DOHH2 (cell line): ENCODE results near the gene TMEM127.
"Not testable (repeated sequence)": the region's sequence is repeated elsewhere in the genome, so short reads cannot be mapped to it uniquely, and the experiment has no call there.

ENCODE experiments used
- H3F3A ChIP-seq: fragments of 200-600 bp; sonication (generic), shearing (Covaris generic); 2 replicates; pipeline ENCODE4 v1.6.0; 2016; ENCODE audit warnings: antibody characterized with exemption, mild to moderate bottlenecking; ENCODE audit not compliant: control insufficient read depth, insufficient read depth
- H3K27ac ChIP-seq: fragments of 200-600 bp; sonication (generic); 2 replicates; pipeline ENCODE4 v1.5.1; 2014; ENCODE audit warnings: low read depth, mild to moderate bottlenecking, low read length, moderate library complexity
- H3K27me3 ChIP-seq: fragments of 200-600 bp; sonication (generic); 2 replicates; pipeline ENCODE4 v1.6.1; 2014; ENCODE audit warnings: mild to moderate bottlenecking, low read length, mixed read lengths; ENCODE audit not compliant: control insufficient read depth
- H3K36me3 ChIP-seq: fragments of 200-600 bp; sonication (generic); 2 replicates; pipeline ENCODE4 v1.6.1; 2014; ENCODE audit warnings: mild to moderate bottlenecking, low read length, moderate library complexity, mixed read lengths; ENCODE audit not compliant: control insufficient read depth
- H3K4me1 ChIP-seq: fragments of 200-600 bp; sonication (generic); 2 replicates; pipeline ENCODE4 v1.6.1; 2014; ENCODE audit warnings: mild to moderate bottlenecking, low read length, mixed read lengths; ENCODE audit not compliant: control insufficient read depth
- H3K4me2 ChIP-seq: fragments of 200-600 bp; sonication (generic); 2 replicates; pipeline ENCODE4 v1.6.0; 2014; ENCODE audit warnings: mild to moderate bottlenecking, low read length, moderate library complexity
- H3K4me3 ChIP-seq: fragments of 200-600 bp; sonication (generic); 2 replicates; pipeline ENCODE4 v1.5.1; 2014; ENCODE audit warnings: mild to moderate bottlenecking, low read length, mixed read lengths
- H3K79me2 ChIP-seq: fragments of 200-600 bp; sonication (generic); 2 replicates; pipeline ENCODE4 v1.6.1; 2014; ENCODE audit warnings: mild to moderate bottlenecking, low read length, mixed read lengths; ENCODE audit not compliant: control insufficient read depth
- H3K9me2 ChIP-seq: fragments of 200-600 bp; sonication (generic); replicated peaks from 2 replicates; pipeline ENCODE4 v1.6.1; 2014; ENCODE audit warnings: mild to moderate bottlenecking, low read length, mixed read lengths; ENCODE audit not compliant: control insufficient read depth
- H3K9me3 ChIP-seq: fragments of 200-600 bp; sonication (generic); 2 replicates; pipeline ENCODE4 v1.6.1; 2014; ENCODE audit warnings: antibody characterized with exemption, low read length, mixed read lengths; ENCODE audit not compliant: control insufficient read depth, insufficient read depth
- H4K20me1 ChIP-seq: fragments of 200-600 bp; sonication (generic); 2 replicates; pipeline ENCODE4 v1.6.0; 2014; ENCODE audit warnings: low read depth, mild to moderate bottlenecking, antibody characterized with exemption, low read length, moderate library complexity; ENCODE audit not compliant: control insufficient read depth, insufficient read depth
- EZH2phosphoT487 ChIP-seq: fragments of 200-600 bp; sonication (generic); IDR thresholded peaks from 2 replicates; pipeline ENCODE4 v1.6.1; 2017; ENCODE audit warnings: borderline replicate concordance, mild to moderate bottlenecking, antibody characterized with exemption, low read length, moderate library complexity, mixed read lengths
- TF ChIP-seq, protein P1 (sequence below): fragments of 200-600 bp; sonication (generic); IDR thresholded peaks from one replicate; pipeline ENCODE4 v1.5.1; 2014; ENCODE audit warnings: antibody characterized with exemption, mild to moderate bottlenecking, low read depth, low read length; ENCODE audit not compliant: poor library complexity, severe bottlenecking

The TMEM127 gene

GRCh38 chr2:96260387-96261260 lies 5.2 kb downstream of the TMEM127 start:
- Histone ChIP-seq H3K79me2 (peaks cover 87% of the 10 kb centered on the region), H3K4me3 (peak overlapping the region; percentile 17; the same call in 1 of the 2 replicates), H3K9me3 (no peaks in the 10 kb centered on the region), H3K4me2 (peak overlapping the region; percentile 36), H3K4me1 (peaks cover 43% of the 10 kb centered on the region), H4K20me1 (peaks cover 14% of the 10 kb centered on the region), H3K27ac (peak overlapping the region; percentile 11), H3K36me3 (peaks cover 68% of the 10 kb centered on the region), H3K9me2 (no peaks in the 10 kb centered on the region), H3F3A (no peaks in the 10 kb centered on the region), H3K27me3 (no peaks in the 10 kb centered on the region)
- TF ChIP-seq, protein P1, sequence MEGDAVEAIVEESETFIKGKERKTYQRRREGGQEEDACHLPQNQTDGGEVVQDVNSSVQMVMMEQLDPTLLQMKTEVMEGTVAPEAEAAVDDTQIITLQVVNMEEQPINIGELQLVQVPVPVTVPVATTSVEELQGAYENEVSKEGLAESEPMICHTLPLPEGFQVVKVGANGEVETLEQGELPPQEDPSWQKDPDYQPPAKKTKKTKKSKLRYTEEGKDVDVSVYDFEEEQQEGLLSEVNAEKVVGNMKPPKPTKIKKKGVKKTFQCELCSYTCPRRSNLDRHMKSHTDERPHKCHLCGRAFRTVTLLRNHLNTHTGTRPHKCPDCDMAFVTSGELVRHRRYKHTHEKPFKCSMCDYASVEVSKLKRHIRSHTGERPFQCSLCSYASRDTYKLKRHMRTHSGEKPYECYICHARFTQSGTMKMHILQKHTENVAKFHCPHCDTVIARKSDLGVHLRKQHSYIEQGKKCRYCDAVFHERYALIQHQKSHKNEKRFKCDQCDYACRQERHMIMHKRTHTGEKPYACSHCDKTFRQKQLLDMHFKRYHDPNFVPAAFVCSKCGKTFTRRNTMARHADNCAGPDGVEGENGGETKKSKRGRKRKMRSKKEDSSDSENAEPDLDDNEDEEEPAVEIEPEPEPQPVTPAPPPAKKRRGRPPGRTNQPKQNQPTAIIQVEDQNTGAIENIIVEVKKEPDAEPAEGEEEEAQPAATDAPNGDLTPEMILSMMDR, result peak; percentile 69
- no peak for TF ChIP-seq EZH2phosphoT487

DNA sequence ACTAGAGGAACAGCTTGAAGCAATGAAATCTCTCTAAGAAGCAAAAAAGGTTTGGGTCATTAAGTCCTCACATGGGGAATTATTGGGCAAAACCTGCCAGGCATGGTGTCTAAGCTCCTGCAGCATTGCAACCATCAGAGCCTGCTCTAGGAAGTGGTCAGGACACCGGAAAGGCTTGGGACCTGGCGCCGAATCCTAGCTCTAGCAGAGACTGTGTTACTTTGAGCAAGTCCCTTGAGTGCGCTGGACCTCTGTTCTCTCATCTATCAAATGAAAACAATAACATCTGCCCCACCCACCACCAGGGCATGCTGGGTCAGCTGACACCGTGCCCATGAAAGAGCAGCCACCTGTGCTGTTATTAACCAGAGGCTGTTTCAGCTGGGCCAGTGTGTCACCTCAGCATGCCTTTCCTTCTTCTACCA lies 6.3 kb downstream of the TMEM127 start:
- Histone ChIP-seq H3K4me3 (no peak overlapping the region), H4K20me1 (peaks cover 13% of the 10 kb centered on the region), H3K27me3 (no peaks in the 10 kb centered on the region), H3K4me1 (peaks cover 41% of the 10 kb centered on the region), H3K9me3 (no peaks in the 10 kb centered on the region), H3K27ac (no peak overlapping the region), H3F3A (no peaks in the 10 kb centered on the region), H3K9me2 (no peaks in the 10 kb centered on the region), H3K79me2 (peaks cover 76% of the 10 kb centered on the region), H3K36me3 (peaks cover 74% of the 10 kb centered on the region), H3K4me2 (no peak overlapping the region)
- TF ChIP-seq, protein P1, result no peak
- TF ChIP-seq EZH2phosphoT487, result no peak

DNA sequence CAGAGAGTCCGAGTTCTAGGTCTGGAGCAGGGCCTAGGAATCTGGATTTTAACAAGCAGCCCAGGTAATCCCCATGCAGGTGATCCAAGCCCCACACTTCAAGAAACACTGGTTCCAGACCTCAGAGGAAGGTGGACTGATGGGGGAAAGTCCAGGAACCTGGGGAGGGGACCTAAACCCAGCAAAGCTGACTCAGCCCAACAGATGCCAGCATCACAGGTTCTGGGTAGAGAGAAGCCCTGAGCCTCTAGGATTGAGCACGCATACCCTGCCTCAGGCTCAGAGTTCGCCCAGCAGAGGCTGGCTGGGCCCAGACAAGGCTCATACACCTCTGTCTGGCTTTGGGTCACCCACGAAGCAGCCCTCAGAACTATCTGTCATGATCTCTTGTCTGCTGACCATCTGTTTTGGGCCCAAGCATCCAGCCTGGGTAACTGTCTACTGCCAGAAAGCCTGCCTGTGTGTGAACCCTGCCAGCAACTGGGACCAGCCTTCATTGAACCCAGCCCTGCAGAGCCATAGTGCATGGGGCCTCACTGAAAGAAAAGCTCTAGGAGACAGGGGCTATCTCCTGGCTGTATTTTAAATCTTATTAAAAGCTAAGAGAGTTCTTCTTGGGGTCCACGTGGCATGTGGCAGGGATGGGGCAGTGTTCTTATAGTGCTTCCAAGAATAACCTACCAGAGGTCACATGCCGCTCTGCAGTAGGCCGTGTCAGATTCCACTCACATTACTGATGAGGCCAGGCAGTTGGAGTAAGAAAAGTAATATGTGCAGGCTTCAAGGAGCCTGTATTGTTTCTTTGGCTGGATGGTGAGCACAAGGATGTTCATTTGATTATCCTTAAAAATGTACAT lies 7.4 kb downstream of the TMEM127 start:
- H3K9me3 ChIP-seq, result no peaks in the 10 kb centered on the region
- peaks cover 29% of the 10 kb centered on the region for H3K4me1 ChIP-seq
- no peak for TF ChIP-seq EZH2phosphoT487
- TF ChIP-seq, protein P1, result no peak
- peaks cover 65% of the 10 kb centered on the region for H3K79me2 ChIP-seq
- H3K27me3 ChIP-seq, result no peaks in the 10 kb centered on the region
- peaks cover 74% of the 10 kb centered on the region for H3K36me3 ChIP-seq
- H3K4me3 ChIP-seq, result no peak overlapping the region
- H3K9me2 ChIP-seq, result no peaks in the 10 kb centered on the region
- no peak overlapping the region for H3K27ac ChIP-seq
- peaks cover 10% of the 10 kb centered on the region for H4K20me1 ChIP-seq
- H3K4me2 ChIP-seq, result no peak overlapping the region
- H3F3A ChIP-seq, result no peaks in the 10 kb centered on the region

DNA sequence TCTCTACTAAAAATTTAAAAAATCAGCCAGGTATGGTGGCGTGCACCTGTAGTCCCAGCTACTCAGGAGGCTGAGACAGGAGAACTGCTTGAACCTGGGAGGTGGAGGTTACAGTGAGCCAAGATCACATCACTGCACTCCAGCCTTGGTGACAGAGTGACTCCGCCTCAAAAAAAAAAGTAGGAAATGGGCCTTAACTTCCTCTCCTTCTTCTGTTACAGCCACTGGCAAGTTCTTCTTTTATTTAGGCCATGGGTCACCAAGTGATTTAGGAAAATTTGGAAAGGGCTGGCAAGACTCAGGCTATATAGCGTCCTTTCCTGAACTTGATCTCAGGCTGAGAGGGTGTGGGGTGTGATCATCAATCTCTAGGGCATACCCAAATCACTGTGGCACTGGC lies 8.1 kb downstream of the TMEM127 start:
- H3K4me1 ChIP-seq, result peaks cover 29% of the 10 kb centered on the region
- not testable (repeated sequence) for H3K4me3 ChIP-seq, H3F3A ChIP-seq, H3K9me2 ChIP-seq, H3K4me2 ChIP-seq, H3K27me3 ChIP-seq, H3K27ac ChIP-seq, H3K9me3 ChIP-seq, H4K20me1 ChIP-seq
- peaks cover 58% of the 10 kb centered on the region for H3K79me2 ChIP-seq
- H3K36me3 ChIP-seq, result peaks cover 80% of the 10 kb centered on the region
